T-cell (primary cell): ENCODE measurements around the gene SYT14. TPM values are rescaled to one million over a fixed set of nuclear protein-coding genes. Genes with fewer than 3 reads are reported as not detected.
A peak's percentile ranks its signal among the peaks of the same experiment; 100 is the strongest.

ENCODE experiments used
- ATAC-seq, 4 experiments: fragments of 200-7000 bp in 3 of 4; fragments of 150-1000 bp in 1 of 4; cut with Tn5 transposase; replicated peaks in 1 of 4; 1 replicate in 3 of 4; 2 replicates in 1 of 4; pipeline ENCODE4 v1.10.0; 2021; ENCODE audit warnings: moderate library complexity in 3 of 4, mild to moderate bottlenecking in 2 of 4, moderate number of reproducible peaks in 1 of 4
- CTCF ChIA-PET, 2 donors: fragments of 300-600 bp; sonication (Branson Sonifier 250); formaldehyde crosslinking; loops; one replicate each; lab custom pipeline; 2022; ENCODE audit warnings: antibody characterized with exemption in 2 of 2; lab: Charles Lee
- POLR2A ChIA-PET, 2 donors: fragments of 300-600 bp; sonication (Branson Sonifier 250); formaldehyde crosslinking; loops; one replicate each; lab custom pipeline; 2022; ENCODE audit warnings: antibody characterized with exemption in 2 of 2; lab: Charles Lee
- DNase-seq, 35 experiments: peaks; one replicate each; pipeline versions ENCODE4 v3.0.0 to v3.0.0-alpha.2; 2013 to 2023
- H3K27ac ChIP-seq: one replicate; pipeline ENCODE4 v1.5.1; 2013; ENCODE audit warnings: low read length
- H3K27me3 ChIP-seq, 2 experiments: replicated peaks in 1 of 2; 1 replicate in 1 of 2; 2 replicates in 1 of 2; pipeline versions ENCODE4 v1.6.1 to v1.7.0; 2013; ENCODE audit warnings: low read length in 1 of 2, mixed read lengths in 1 of 2; ENCODE audit not compliant: control insufficient read depth in 2 of 2, insufficient read depth in 2 of 2; ENCODE audit errors: extremely low read depth in 1 of 2
- H3K36me3 ChIP-seq, 2 donors: 1 replicate in 1 of 2; 2 replicates in 1 of 2; pipeline versions ENCODE4 v1.6.1 to v1.7.0; 2013; ENCODE audit warnings: low read length in 1 of 2; ENCODE audit not compliant: control insufficient read depth in 2 of 2, insufficient read depth in 1 of 2; ENCODE audit errors: extremely low read depth in 1 of 2
- H3K4me1 ChIP-seq, 2 experiments: 1 replicate in 1 of 2; 2 replicates in 1 of 2; pipeline versions ENCODE4 v1.6.1 to v1.7.0; 2013; ENCODE audit warnings: low read length in 2 of 2, mixed read lengths in 1 of 2; ENCODE audit not compliant: insufficient read depth in 2 of 2, control insufficient read depth in 1 of 2; ENCODE audit errors: extremely low read depth in 1 of 2
- H3K4me3 ChIP-seq, 2 donors: 1 replicate in 1 of 2; 2 replicates in 1 of 2; pipeline versions ENCODE4 v1.5.1 to v1.7.0; 2013; ENCODE audit warnings: mild to moderate bottlenecking in 2 of 2, low read length in 1 of 2, moderate library complexity in 1 of 2; ENCODE audit not compliant: control insufficient read depth in 1 of 2; ENCODE audit errors: extremely low read depth in 1 of 2
- H3K9me3 ChIP-seq: 2 replicates; pipeline ENCODE4 v1.7.0; 2013
- H3K27ac Mint-ChIP-seq, 2 donors: one replicate each; pipeline ENCODE4 v1.8.0; 2020 to 2021; ENCODE audit warnings: mild to moderate bottlenecking in 2 of 2, mixed read lengths in 2 of 2
- H3K27me3 Mint-ChIP-seq, 2 donors: one replicate each; pipeline ENCODE4 v1.8.0; 2021 to 2022; ENCODE audit warnings: mixed read lengths in 2 of 2
- H3K36me3 Mint-ChIP-seq: one replicate; pipeline ENCODE4 v1.8.0; 2021; ENCODE audit warnings: mixed read lengths
- H3K4me1 Mint-ChIP-seq, 3 donors: one replicate each; pipeline ENCODE4 v1.8.0; 2020 to 2022; ENCODE audit warnings: mixed read lengths in 3 of 3, mild to moderate bottlenecking in 1 of 3
- H3K4me3 Mint-ChIP-seq, 3 donors: one replicate each; pipeline ENCODE4 v1.8.0; 2020 to 2022; ENCODE audit warnings: mild to moderate bottlenecking in 3 of 3, mixed read lengths in 3 of 3, moderate library complexity in 3 of 3
- H3K9me3 Mint-ChIP-seq, 3 donors: one replicate each; pipeline ENCODE4 v1.8.0; 2020 to 2022; ENCODE audit warnings: mixed read lengths in 3 of 3
- WGBS: methylation state at CpG from one replicate; pipeline ENCODE4 v1.1.5; 2013; ENCODE audit warnings: missing lambda C conversion rate; ENCODE audit not compliant: insufficient coverage; 5-methylcytosine and 5-hydroxymethylcytosine counted together
- total RNA-seq, 35 experiments: library from RNA in 6 of 35; stranded (reverse) in 6 of 35; fragments of 120-200 nt in 1 of 35; gene quantifications; one replicate each; pipeline versions ENCODE4 v1.2.1 to v1.2.4 and lab custom pipeline; 2013 to 2026

Gene SYT14
- total RNA-seq, 5 donors from 2014 or later (not counting 1 experiment from before 2014, with no cell fraction given), result not detected

- Histone ChIP-seq H3K4me3 (no peak overlapping the region), H3K36me3 (no peaks in the 10 kb centered on the region), H3K9me3 (no peaks in the 10 kb centered on the region), H3K4me1 (no peaks in the 10 kb centered on the region), H3K27ac (no peak overlapping the region), H3K27me3 (no peaks in the 10 kb centered on the region)
- H3K27me3 Mint-ChIP-seq, result peaks cover 3 to 6% of the 10 kb centered on the region in 2 donors
- H3K27ac Mint-ChIP-seq, result no peak overlapping the region
- POLR2A ChIA-PET, result no interaction called here
- H3K9me3 Mint-ChIP-seq, result no peaks in the 10 kb centered on the region
- ATAC-seq (no peak), DNase-seq (no peak)
- no peaks in the 10 kb centered on the region for H3K4me1 Mint-ChIP-seq
- WGBS, result no CpG with 5 or more reads among the region's 2 CpGs
- CTCF ChIA-PET, result no interaction called here
- H3K4me3 Mint-ChIP-seq, result no peak overlapping the region
- H3K36me3 Mint-ChIP-seq, result no peaks in the 10 kb centered on the region
These were observed 186.0 kb downstream of the SYT14 start for GRCh38 chr1:210123924-210124589.

- ATAC-seq (no peak), DNase-seq (no peak)
- Mint-ChIP-seq H3K36me3 (no peaks in the 10 kb centered on the region), H3K9me3 (no peaks in the 10 kb centered on the region), H3K27ac (no peak overlapping the region), H3K4me1 (no peaks in the 10 kb centered on the region), H3K4me3 (no peak overlapping the region), H3K27me3 (peaks cover 3 to 6% of the 10 kb centered on the region in 2 donors)
- CTCF ChIA-PET, result no interaction called here
- POLR2A ChIA-PET, result no interaction called here
- Histone ChIP-seq H3K27ac (no peak overlapping the region), H3K4me3 (no peak overlapping the region), H3K4me1 (no peaks in the 10 kb centered on the region), H3K36me3 (no peaks in the 10 kb centered on the region), H3K27me3 (no peaks in the 10 kb centered on the region), H3K9me3 (no peaks in the 10 kb centered on the region)
- no CpG with 5 or more reads among the region's 2 CpGs for WGBS
These were observed 186.7 kb downstream of the SYT14 start for GRCh38 chr1:210124736-210125135.

GRCh38 chr1:210125143-210125542, 187.1 kb downstream of the SYT14 start:
- no CpG with 5 or more reads among the region's 4 CpGs for WGBS

GRCh38 chr1:210129092-210129491, 191.1 kb downstream of the SYT14 start:
- CTCF ChIA-PET, result no interaction called here
- peaks cover 3 to 6% of the 10 kb centered on the region in 2 donors for H3K27me3 Mint-ChIP-seq
- no peaks in the 10 kb centered on the region for H3K4me1 Mint-ChIP-seq
- H3K36me3 Mint-ChIP-seq, result no peaks in the 10 kb centered on the region
- H3K4me3 Mint-ChIP-seq, result no peak overlapping the region
- POLR2A ChIA-PET, result no interaction called here
- H3K4me3 ChIP-seq, result no peak overlapping the region
- H3K27me3 ChIP-seq, result peaks cover 0 to 3% of the 10 kb centered on the region in 2 experiments
- H3K27ac ChIP-seq, result no peak overlapping the region
- H3K4me1 ChIP-seq, result no peaks in the 10 kb centered on the region
- H3K27ac Mint-ChIP-seq, result no peak overlapping the region
- WGBS, result 25% methylated on average over 1 of the region's 4 CpGs
- ATAC-seq (no peak), DNase-seq (no peak)
- no peaks in the 10 kb centered on the region for H3K36me3 ChIP-seq
- H3K9me3 Mint-ChIP-seq, result no peaks in the 10 kb centered on the region
- no peaks in the 10 kb centered on the region for H3K9me3 ChIP-seq

More at GRCh38 chr1:210125143-210125542, 187.1 kb downstream of the SYT14 start:
- Histone ChIP-seq H3K4me3 (no peak overlapping the region), H3K27me3 (no peaks in the 10 kb centered on the region), H3K4me1 (no peaks in the 10 kb centered on the region), H3K9me3 (no peaks in the 10 kb centered on the region), H3K36me3 (no peaks in the 10 kb centered on the region), H3K27ac (no peak overlapping the region)
- H3K27me3 Mint-ChIP-seq, result peaks cover 3 to 6% of the 10 kb centered on the region in 2 donors
- no peak for DNase-seq
- POLR2A ChIA-PET, result interaction anchor here in 1 of 2 donors (0.5 kb wide), 1 partner anchor 16 kb away, joined by 3 read pairs; no protein-coding TSS in a partner anchor
- H3K9me3 Mint-ChIP-seq, result no peaks in the 10 kb centered on the region
- no peaks in the 10 kb centered on the region for H3K36me3 Mint-ChIP-seq
- H3K4me3 Mint-ChIP-seq, result no peak overlapping the region
- CTCF ChIA-PET, result no interaction called here
- no peaks in the 10 kb centered on the region for H3K4me1 Mint-ChIP-seq
- ATAC-seq, result no peak
- no peak overlapping the region for H3K27ac Mint-ChIP-seq

GRCh38 chr1:210129759-210130158, 191.7 kb downstream of the SYT14 start:
- H3K36me3 ChIP-seq, result no peaks in the 10 kb centered on the region
- H3K9me3 ChIP-seq, result no peaks in the 10 kb centered on the region
- H3K36me3 Mint-ChIP-seq, result no peaks in the 10 kb centered on the region
- ATAC-seq, result no peak
- no peak for DNase-seq
- no peak overlapping the region for H3K4me3 Mint-ChIP-seq
- no peak overlapping the region for H3K4me3 ChIP-seq
- peaks cover 0 to 4% (median 0%) of the 10 kb centered on the region in 3 donors for H3K9me3 Mint-ChIP-seq
- no peak overlapping the region for H3K27ac Mint-ChIP-seq
- no peaks in the 10 kb centered on the region for H3K4me1 Mint-ChIP-seq
- POLR2A ChIA-PET, result no interaction called here
- no peak overlapping the region for H3K27ac ChIP-seq
- peaks cover 3 to 5% of the 10 kb centered on the region in 2 donors for H3K27me3 Mint-ChIP-seq
- CTCF ChIA-PET, result no interaction called here
- peaks cover 0 to 3% of the 10 kb centered on the region in 2 experiments for H3K27me3 ChIP-seq
- H3K4me1 ChIP-seq, result no peaks in the 10 kb centered on the region
- WGBS, result no CpG with 5 or more reads among the region's 2 CpGs

- Mint-ChIP-seq H3K36me3 (no peaks in the 10 kb centered on the region), H3K4me1 (no peaks in the 10 kb centered on the region), H3K9me3 (peaks cover 0 to 4% (median 0%) of the 10 kb centered on the region in 3 donors), H3K4me3 (no peak overlapping the region), H3K27me3 (peaks cover 4 to 8% of the 10 kb centered on the region in 2 donors), H3K27ac (no peak overlapping the region)
- H3K4me1 ChIP-seq, result no peaks in the 10 kb centered on the region
- no peaks in the 10 kb centered on the region for H3K36me3 ChIP-seq
- peaks cover 0 to 3% of the 10 kb centered on the region in 2 experiments for H3K27me3 ChIP-seq
- no peak overlapping the region for H3K27ac ChIP-seq
- no peak overlapping the region for H3K4me3 ChIP-seq
- peak in 1 of 35 experiments; percentile 2 for DNase-seq
- no peak for ATAC-seq
- POLR2A ChIA-PET, result no interaction called here
- CTCF ChIA-PET, result no interaction called here
- H3K9me3 ChIP-seq, result no peaks in the 10 kb centered on the region
- 67% methylated on average over 1 of the region's 3 CpGs for WGBS
These were observed 194.6 kb downstream of the SYT14 start for GRCh38 chr1:210132582-210132981.
